Parathyroid adenoma (tissue), 2 donors: ENCODE data around the gene ZDHHC19.

ENCODE experiments used
- H2AFZ ChIP-seq: fragments of 300-600 bp; sonication (generic); one replicate; pipeline ENCODE4 v1.7.0; 2017; ENCODE audit warnings: antibody characterized with exemption, mild to moderate bottlenecking
- H3K27ac ChIP-seq: fragments of 300-600 bp; sonication (generic); one replicate; pipeline ENCODE4 v1.7.0; 2017
- H3K27me3 ChIP-seq: fragments of 300-600 bp; sonication (generic); one replicate; pipeline ENCODE4 v1.7.0; 2017; ENCODE audit warnings: low read length; ENCODE audit not compliant: control insufficient read depth, insufficient read depth
- H3K36me3 ChIP-seq: fragments of 300-600 bp; sonication (generic); one replicate; pipeline ENCODE4 v1.7.0; 2017; ENCODE audit warnings: low read length; ENCODE audit not compliant: control insufficient read depth, insufficient read depth
- H3K4me1 ChIP-seq: fragments of 300-600 bp; sonication (generic); one replicate; pipeline ENCODE4 v1.7.0; 2017; ENCODE audit warnings: control low read depth
- H3K4me2 ChIP-seq: fragments of 300-600 bp; sonication (generic); one replicate; pipeline ENCODE4 v1.7.0; 2017; ENCODE audit warnings: low read length
- H3K4me3 ChIP-seq: fragments of 300-600 bp; sonication (generic); one replicate; pipeline ENCODE4 v1.7.0; 2017; ENCODE audit warnings: low read depth, low read length
- H3K79me2 ChIP-seq: fragments of 300-600 bp; sonication (generic); one replicate; pipeline ENCODE4 v1.7.0; 2017; ENCODE audit warnings: control low read depth
- H3K9ac ChIP-seq: fragments of 300-600 bp; sonication (generic); one replicate; pipeline ENCODE4 v1.7.0; 2017; ENCODE audit warnings: mild to moderate bottlenecking
- H3K9me3 ChIP-seq: fragments of 300-600 bp; sonication (generic); one replicate; pipeline ENCODE4 v1.7.0; 2017; ENCODE audit warnings: low read length; ENCODE audit not compliant: control insufficient read depth
- TF ChIP-seq, protein P1 (sequence below): fragments of 300-600 bp; sonication (generic); IDR thresholded peaks from one replicate; pipeline ENCODE4 v1.7.0; 2017; ENCODE audit warnings: antibody characterized with exemption, mild to moderate bottlenecking
- donor health status: primary hyperparathyroidism.

ZDHHC19 gene, protein sequence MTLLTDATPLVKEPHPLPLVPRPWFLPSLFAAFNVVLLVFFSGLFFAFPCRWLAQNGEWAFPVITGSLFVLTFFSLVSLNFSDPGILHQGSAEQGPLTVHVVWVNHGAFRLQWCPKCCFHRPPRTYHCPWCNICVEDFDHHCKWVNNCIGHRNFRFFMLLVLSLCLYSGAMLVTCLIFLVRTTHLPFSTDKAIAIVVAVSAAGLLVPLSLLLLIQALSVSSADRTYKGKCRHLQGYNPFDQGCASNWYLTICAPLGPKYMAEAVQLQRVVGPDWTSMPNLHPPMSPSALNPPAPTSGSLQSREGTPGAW

DNA sequence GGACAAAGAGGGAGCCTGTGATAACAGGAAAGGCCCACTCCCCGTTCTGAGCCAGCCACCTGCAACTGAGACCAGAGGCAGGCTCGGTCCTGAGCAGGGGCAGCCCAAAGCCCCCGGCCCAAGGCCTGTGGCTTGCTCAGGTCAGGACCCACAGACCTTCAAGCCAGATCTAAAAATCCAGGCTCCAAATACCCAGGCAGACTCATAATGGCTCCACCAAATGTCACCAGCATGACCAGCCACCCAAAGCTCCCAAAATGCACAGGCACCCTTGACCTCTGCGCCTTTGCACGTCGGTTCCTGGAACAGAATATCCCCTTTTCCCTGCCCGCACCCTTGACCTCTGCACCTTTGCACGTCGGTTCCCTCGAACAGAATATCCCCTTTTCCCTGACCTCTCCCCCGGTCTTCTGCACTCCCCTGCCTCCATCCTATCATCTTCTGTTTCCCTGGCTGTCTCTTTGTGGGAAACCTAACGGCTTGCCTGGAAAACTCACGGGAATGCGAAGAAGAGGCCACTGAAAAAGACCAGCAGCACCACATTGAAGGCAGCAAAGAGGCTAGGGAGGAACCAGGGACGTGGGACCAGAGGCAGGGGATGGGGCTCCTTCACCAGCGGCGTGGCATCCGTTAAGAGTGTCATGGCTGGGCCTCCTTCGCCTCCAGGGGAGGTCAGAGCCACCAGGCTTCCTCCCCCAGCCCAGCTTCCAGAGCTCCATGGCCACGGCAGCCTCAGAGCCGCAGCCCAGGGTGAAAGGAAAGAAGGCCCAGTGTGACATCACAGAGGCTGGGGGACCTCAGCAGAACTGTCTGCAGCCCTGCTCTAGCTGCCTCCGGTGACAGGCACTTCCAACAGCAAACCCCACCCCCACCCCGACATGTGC, at the start of gene ZDHHC19:
Gene ZDHHC19 (minus strand): TSS at position 728 of the 884 bp plus-strand sequence. CDS start 85 bp downstream, at position 643.
- Histone ChIP-seq H3K4me1 (peaks cover 3% of the 10 kb centered on the region), H3K36me3 (no peaks in the 10 kb centered on the region), H3K27ac (no peak within 1 kb of the TSS), H3K79me2 (no peaks in the 10 kb centered on the region), H3K4me3 (no peak within 1 kb of the TSS), H2AFZ (no peak within 1 kb of the TSS), H3K4me2 (no peak within 1 kb of the TSS), H3K9me3 (no peaks in the 10 kb centered on the region), H3K9ac (no peak within 1 kb of the TSS), H3K27me3 (no peaks in the 10 kb centered on the region)
- TF ChIP-seq, protein P1, sequence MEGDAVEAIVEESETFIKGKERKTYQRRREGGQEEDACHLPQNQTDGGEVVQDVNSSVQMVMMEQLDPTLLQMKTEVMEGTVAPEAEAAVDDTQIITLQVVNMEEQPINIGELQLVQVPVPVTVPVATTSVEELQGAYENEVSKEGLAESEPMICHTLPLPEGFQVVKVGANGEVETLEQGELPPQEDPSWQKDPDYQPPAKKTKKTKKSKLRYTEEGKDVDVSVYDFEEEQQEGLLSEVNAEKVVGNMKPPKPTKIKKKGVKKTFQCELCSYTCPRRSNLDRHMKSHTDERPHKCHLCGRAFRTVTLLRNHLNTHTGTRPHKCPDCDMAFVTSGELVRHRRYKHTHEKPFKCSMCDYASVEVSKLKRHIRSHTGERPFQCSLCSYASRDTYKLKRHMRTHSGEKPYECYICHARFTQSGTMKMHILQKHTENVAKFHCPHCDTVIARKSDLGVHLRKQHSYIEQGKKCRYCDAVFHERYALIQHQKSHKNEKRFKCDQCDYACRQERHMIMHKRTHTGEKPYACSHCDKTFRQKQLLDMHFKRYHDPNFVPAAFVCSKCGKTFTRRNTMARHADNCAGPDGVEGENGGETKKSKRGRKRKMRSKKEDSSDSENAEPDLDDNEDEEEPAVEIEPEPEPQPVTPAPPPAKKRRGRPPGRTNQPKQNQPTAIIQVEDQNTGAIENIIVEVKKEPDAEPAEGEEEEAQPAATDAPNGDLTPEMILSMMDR, result no peak

DNA sequence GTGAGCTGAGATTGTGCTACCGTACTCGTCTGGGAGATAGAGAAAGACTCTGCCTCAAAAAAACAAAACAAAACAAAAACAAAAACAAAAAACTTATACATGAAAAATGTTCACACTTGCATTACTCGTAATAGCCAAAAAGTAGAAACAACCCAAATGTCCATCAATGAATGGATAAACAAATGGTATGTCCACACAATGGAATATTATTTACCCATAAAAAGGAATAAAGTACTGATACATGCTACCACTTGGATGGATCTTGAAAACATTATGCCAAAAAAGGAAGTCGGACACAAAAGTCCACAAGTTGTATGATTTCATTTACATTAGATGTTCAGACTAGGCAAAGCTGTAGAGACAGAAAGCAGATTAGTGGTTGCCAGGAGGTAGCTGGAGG, 49.6 kb upstream of the ZDHHC19 start:
- Histone ChIP-seq H3K79me2 (peaks cover 12% of the 10 kb centered on the region), H2AFZ (no peak overlapping the region), H3K4me3 (no peak overlapping the region), H3K4me2 (no peak overlapping the region), H3K9me3 (no peaks in the 10 kb centered on the region), H3K36me3 (no peaks in the 10 kb centered on the region), H3K4me1 (no peaks in the 10 kb centered on the region), H3K9ac (no peak overlapping the region), H3K27ac (no peak overlapping the region), H3K27me3 (no peaks in the 10 kb centered on the region)
- TF ChIP-seq, protein P1, result no peak

DNA sequence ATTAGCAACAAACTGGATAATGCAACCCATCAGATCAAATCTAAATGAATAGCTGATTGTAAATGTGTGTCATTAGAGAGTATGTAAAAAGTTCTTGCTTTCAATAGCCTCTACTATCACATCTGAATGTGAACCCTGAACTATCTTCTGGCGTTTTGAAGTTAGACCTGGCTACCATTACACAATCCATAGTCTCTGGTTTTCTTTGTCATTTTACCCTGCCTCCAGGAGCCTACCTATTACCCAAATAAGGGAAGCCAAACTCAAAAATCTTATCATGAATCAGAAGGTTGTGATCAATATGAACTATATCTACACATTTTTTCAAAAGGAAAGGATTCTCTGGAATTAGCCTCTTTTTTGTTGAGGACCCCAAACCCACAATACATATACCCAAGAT, 44.6 kb upstream of the ZDHHC19 start:
- Histone ChIP-seq H3K27ac (no peak overlapping the region), H2AFZ (no peak overlapping the region), H3K4me3 (no peak overlapping the region), H3K36me3 (no peaks in the 10 kb centered on the region), H3K27me3 (no peaks in the 10 kb centered on the region), H3K79me2 (peaks cover 5% of the 10 kb centered on the region), H3K9ac (no peak overlapping the region), H3K9me3 (no peaks in the 10 kb centered on the region), H3K4me2 (no peak overlapping the region), H3K4me1 (no peaks in the 10 kb centered on the region)
- TF ChIP-seq, protein P1, result no peak

DNA sequence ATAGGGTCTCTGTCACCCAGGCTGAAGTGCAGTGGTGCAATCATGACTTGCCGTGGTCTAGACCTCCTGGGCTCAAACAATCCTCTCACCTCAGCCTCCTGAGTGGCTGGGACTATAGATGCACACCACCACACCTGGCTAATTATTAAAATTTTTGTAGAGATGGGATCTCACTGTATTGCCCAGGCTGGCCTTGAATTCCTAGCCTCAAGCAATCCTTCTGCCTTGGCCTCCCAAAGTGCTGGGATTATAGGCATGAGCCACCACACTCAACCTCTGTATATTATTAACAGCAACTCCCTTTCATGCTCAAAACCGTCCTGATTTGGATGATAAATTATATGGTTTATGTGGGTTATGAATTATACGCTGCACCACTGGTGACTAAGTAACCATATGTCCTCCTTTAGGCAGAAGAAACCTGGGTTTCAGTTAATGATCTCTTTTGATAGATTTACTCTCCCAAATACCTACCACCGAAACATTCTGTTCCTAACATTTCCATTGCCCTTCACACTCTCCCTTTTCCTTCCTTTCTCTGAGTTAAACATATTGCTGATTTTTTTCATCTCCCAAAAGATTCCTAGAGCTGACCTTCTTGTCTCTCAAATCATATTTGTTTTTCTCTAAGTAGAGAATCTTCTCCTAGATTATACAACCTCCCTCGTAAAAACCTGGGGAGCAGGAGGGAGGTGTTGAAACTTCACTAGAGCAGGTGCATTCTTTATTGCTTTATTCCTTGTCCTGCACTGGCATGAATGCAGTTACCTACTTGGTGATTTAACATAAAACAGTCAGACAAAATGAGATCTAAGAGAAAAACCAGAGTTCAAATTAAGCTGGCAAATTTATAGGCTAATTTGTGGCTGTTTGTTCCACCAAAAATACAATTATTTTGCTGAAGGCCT, 43.4 kb upstream of the ZDHHC19 start:
- TF ChIP-seq, protein P1, result no peak
- Histone ChIP-seq H3K36me3 (no peaks in the 10 kb centered on the region), H3K4me3 (no peak overlapping the region), H3K27ac (no peak overlapping the region), H3K9ac (no peak overlapping the region), H3K4me2 (no peak overlapping the region), H2AFZ (no peak overlapping the region), H3K4me1 (no peaks in the 10 kb centered on the region), H3K9me3 (no peaks in the 10 kb centered on the region), H3K27me3 (no peaks in the 10 kb centered on the region), H3K79me2 (peaks cover 7% of the 10 kb centered on the region)
